Fibroblast of skin of right biceps (primary cell): ENCODE data around the gene MLN.

ENCODE experiments used
- DNase-seq: peaks from one replicate; pipeline ENCODE4 v3.0.0-alpha.2; 2013

The MLN gene

DNA sequence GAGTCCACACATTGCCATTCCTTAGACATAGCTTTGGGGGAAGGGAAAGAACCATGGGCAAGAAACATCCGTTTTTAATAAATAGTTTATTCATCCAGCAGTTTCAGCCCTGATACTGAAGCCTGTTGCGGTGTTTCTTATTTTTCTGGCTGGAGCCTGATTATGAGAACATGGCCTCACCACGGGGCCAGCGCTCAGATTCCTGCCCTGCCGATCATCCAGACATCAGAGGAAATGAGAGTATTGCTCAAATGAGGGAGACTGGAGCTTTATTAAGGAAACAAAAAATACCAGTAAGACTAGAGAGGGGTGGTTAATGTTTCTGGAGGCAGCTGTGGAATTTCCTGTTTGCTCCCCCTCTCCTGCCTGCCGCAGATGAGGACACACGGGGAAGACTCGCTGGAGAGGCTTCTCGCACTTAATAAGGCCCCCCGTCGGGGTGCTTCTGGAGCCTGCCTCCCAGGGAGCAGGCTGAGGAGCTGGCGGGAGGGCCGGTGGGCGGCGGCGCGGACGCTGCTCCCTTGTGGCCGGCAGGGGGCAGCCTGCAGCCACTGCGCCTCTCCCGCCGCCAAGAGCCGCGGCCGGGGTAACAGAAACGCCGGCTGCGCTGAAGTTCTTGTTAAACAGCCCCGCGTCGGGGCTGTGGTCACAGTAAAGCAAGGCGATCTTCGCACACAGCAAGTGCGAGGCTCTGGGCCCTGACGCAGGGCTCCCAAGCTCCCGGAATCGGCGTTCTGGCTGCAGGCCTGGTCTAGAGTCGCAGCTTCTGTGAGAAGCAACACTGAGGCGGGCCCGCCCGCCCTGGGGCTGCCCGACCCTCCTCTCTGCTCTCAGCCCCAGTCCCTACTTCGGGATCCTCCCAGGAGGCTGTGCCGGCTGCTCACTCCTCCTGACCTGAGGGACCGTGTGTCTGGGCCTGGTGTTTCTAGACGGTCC, 32.4 kb downstream of the MLN start:
- peak; percentile 100 for DNase-seq

GRCh38 chr6:33770833-33771145, 33.0 kb downstream of the MLN start:
- DNase-seq, result no peak

- DNase-seq, result no peak
Measured at GRCh38 chr6:33770124-33770832, 33.5 kb downstream of the MLN start.

DNA sequence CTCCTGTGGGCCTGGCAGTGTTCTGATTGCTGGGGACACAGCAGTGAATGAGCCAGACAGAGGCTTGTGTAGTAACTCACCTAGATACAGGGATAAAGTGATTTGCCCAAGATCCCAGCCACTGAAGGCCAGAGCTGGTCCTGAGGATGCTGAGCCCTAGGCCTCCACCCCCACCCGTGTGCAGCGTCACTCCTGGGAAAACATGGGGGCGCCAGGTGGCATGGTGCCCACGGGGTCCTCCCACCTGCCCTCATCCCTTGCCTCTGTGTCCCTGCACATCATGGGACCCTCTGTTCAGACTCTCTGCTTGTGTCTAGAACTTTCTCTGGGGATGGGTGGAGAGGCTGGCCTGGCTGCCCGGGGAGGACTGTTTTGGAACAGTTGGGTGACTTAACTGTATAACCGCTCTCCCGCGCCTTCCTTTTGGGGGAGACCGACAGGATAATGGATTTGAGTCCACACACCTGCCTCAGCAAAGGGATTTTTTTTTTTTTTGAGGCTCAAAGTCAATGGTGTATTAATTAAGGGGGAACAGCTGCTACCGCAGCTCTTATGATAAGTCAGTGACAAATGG, 34.5 kb downstream of the MLN start:
- DNase-seq, result no peak

DNA sequence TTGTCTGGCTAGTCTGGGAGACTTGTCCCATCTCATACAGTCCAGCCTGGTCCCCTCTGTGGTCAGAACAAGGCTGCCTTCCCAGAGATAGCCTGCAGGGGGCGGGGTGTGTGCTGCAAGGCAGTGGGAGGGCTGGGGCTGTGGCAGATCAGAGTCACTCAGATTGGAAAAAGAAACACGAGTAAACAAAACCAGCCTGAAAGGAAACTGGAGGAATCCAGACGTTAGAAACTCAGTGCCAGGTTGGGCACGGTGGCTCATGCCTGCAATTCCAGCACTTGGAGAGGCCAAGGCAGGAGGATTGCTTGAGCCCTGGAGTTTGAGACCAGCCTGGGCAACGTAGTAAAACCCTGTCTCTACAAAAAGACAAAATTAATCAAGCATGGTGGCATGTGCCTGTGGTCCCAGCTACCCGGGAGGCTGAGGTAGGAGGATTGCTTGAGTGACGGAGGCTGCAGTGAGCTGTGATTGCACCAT, 35.1 kb downstream of the MLN start:
- DNase-seq, result peak; percentile 76

DNA sequence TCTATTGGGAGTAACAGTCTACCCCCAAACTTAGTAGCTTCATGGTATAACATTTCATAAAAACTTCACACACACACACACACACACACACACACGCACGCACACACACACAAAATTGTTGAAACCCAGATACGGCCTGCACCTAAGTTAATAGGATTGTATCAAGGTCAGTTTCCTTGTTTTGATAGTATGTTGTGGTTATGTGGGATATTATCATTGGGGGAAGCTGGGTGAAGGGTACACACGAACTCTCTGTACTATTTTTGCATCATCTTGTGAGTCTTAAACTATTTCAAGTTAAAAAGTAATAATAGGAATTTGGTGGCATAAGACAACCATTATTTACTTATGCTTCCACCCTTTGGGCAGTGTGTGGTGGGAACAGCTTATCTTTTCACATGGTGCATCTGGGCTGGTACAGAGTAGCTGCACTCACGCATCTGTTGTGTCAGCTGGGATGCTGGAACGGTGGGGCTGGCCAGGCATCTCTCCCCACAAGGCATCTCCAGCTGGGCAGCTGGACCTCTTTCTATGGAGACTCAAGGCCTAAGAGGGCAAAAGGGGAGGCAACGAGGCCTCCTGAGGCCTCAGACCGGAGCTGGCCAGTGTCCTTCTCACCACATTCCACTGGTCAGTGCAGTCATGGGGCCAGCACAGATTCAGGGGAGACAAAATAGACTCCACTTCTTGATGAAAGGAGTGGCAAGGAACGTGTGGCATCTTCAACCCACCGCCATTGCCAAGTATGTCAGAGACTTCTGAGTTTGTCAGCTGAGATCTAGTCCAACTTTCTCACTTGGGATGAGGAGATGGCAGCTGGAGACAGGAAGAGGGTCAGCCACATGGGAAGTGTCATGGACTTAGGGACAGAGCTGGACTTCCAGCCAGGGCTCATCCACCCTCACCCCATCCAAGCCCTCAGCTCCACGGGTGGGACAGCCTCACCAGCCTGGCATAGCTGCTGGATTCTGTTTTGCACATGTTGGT, 36.6 kb downstream of the MLN start:
- no peak for DNase-seq

DNA sequence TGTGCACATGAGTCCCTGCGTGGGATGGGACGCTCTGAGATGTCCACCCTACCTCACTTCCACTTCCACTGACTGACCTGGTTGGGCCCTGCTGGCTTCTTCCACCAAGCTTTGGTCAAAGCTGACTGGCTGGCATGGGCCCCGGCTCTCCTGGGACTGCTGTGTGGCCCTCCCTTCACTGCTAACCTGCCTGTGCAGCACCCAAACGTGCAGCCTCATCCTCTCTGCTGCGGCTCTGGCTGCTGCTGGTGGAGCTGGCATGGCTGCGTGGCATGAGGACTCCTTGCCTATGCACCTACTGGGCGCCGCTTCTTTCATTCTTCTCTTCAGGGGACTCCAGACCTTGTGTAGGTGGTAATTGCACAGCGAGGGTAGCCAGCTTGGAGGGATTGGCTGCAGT, 38.4 kb downstream of the MLN start:
- DNase-seq, result no peak

DNA sequence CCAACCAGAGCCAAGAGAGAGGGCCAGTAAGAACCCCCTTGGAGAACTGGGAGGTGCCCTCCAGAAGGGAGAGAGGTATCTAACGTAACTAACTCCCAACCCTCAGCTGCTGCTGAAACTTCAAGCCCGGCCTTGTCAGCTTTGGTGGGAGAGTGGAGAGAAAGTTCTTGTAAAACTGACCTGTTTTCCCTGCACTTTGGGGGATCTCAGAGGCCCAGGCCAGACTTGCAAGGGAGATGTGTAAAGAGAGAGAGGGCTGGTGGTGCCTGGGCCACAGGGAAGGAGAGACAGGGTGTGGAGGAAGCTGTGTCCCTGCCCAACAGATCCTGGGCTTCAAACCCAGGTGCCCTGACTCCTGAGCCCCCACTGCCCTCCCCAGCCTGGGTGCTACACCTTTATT, 39.8 kb downstream of the MLN start:
- no peak for DNase-seq

DNA sequence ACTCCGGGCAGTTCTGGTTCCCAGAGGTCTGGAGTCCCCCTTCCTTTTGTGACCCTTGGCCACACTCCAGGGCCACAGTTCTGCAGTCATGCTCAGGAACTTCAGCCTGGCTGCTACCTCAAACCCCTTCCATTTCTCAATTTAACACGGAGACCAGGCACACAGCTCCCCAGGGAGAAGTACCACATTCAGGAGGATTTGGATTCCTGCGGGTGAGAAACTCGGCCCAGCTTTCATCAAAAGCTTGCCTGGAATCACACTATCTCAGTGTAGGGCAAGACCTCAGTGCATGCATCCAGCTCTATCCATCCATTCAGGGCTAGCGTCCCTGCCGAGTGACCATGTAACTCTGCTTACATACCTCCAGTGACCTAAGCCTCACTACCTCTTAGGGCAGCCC, 40.3 kb downstream of the MLN start:
- peak; percentile 14 for DNase-seq

DNA sequence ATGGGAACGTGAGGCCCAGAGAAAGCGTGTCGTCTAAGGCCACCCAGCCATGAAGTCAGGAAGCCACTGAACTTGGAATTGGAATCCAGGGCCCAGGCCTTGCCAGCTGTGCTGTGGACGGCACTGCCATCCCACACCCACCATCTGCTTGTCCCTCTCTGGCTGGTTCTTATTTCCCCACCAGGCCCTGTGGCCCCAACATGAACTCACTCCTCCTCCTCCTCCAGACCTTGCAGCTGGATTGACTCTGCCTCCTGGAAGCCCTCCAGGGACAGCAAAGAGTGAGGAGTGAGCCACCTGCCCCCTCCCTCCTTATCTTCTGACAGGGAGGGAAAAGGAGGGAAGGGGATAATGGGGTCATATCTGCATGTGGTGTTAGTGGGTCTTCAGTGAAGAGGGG, 41.1 kb downstream of the MLN start:
- peak; percentile 18 for DNase-seq

DNA sequence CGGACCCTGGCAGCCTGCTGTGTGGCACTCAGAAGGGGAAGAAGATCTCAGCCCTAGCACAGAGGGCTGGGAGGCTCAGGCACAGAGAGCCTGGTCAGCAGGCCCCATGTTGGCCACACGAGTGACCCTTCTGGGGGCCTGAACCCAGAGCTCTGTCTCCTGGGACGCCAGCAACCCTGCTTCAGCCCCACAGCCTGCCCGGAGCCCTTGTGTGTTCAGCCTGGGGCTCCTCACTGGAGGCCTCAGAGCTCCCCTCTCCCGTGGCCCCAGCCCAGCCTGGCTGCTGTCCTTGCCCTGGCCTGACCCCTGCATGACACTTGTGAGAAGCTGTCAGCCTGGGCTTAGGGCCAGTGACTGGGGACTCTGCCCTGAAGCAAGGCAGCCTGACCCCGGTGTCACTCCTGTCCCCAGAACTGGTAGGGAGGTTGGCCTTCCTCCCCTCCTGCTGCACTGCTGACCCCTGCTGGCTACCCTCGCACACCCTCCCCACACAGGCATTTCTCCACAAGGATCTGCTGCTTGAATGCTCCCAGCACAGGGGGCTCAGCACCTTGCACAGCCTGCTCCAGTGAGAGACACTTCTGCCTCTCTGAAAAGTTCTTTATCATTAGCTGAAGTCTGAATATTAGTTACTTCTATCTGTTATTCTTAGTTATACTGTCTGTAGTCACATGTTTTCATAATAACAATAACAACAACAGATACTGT, 41.7 kb downstream of the MLN start:
- DNase-seq, result peak; percentile 29

- DNase-seq, result no peak
Measured at GRCh38 chr6:33761581-33761921, 42.3 kb downstream of the MLN start.

GRCh38 chr6:33759887-33760629, 43.7 kb downstream of the MLN start:
- no peak for DNase-seq

GRCh38 chr6:33758815-33759216, 45.0 kb downstream of the MLN start:
- DNase-seq, result no peak

- no peak for DNase-seq
Measured at GRCh38 chr6:33757906-33758305, 45.9 kb downstream of the MLN start.

GRCh38 chr6:33757113-33757512, 46.7 kb downstream of the MLN start:
- no peak for DNase-seq

DNA sequence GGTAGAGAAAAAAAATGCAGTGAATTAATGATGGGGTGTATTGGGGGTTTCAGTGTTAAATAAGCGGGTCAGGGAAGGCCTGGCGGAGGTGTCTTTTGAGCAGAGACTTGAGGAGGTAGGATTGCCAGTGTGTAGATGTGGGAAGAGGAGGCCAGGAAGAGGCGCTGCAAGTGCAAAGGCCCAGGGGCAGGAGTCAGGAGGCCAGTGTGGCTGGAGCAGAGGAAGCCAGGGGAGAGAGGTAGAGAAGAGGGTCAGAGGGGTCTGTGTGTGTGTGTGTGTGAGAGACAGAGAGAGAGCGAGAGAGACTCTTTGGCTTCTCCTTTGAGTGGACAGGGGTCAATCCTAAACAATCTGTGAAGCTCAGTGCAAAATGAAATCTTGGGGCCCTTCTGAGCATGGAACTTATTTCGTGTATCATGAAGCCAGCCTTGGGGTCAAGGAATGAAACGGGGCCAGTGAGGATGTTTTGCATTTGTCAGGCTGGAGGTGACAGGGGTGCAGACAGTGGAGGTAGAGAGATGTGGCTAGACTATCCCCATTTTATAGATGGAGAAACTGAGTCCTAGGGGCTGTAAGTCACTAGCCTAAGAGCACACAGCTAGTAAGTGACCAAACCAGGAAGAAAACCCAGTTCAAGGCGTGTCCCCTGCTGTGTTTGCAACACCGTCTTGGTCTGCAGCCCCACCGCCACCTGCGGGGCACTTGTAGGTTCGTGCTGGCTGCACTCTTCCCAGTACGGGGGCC, 47.4 kb downstream of the MLN start:
- no peak for DNase-seq

GRCh38 chr6:33755070-33755869, 48.5 kb downstream of the MLN start:
- DNase-seq, result no peak

DNA sequence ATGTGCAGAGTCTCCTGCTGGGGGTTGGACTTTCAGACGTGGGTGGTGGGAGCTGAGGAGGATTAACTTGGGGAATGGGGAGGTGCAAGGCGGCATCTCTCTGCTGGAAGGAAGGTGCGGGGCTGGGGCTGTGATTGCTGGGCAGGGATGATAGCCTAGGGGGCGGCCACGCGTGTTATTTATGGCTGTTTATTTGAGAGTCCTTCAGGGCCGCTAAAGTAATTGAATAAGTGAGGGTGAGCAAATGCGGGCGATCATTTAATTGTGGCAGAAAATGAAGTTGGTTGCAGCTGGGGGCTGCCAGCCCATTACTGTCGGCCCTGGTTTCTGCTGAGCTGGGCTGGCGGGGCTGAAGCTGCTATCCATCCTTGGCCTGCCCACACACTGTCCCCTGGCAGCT, 49.6 kb downstream of the MLN start:
- no peak for DNase-seq

GRCh38 chr6:33752646-33753015, 51.2 kb downstream of the MLN start:
- no peak for DNase-seq
